GM19238 (cell line): ENCODE measurements around the gene TMEM170A.
"Not testable (repeated sequence)": the region's sequence is repeated elsewhere in the genome, so short reads cannot be mapped to it uniquely, and the experiment has no call there.

Experiments
- DNase-seq: peaks from one replicate; pipeline ENCODE4 v3.0.0; 2011; ENCODE audit warnings: low spot score; ENCODE audit not compliant: insufficient read length

TMEM170A gene

GRCh38 chr16:75481475-75481874 is 17.0 kb upstream of the TMEM170A start:
- no peak for DNase-seq

DNA sequence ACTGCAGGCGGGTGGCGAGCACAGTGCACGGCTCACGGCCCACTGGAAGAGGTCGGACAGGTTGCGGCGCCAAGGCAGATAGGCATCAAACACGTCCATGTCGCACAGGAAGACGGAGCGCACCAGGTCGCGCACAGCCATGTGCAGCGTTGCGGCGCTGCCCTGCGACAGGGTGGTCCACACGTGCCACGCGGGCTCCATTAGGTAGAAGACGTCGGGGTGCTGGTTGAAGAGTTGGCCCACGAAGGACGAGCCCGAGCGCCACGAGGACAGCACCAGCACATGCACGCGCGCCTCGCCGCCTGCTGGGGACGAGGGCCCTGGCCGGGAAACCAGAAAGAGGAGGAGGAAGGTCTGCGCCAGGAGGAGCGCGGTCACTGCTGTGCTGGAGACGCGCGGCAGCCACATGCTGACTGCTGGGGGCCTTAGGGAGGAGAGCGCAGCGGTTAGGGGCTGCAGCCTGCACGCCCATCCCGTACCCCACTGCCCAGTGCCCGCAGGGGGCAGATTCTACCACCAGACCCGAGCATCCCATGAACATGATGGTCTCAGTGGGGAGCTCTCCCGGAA is 15.0 kb upstream of the TMEM170A start:
- DNase-seq = no peak

DNA sequence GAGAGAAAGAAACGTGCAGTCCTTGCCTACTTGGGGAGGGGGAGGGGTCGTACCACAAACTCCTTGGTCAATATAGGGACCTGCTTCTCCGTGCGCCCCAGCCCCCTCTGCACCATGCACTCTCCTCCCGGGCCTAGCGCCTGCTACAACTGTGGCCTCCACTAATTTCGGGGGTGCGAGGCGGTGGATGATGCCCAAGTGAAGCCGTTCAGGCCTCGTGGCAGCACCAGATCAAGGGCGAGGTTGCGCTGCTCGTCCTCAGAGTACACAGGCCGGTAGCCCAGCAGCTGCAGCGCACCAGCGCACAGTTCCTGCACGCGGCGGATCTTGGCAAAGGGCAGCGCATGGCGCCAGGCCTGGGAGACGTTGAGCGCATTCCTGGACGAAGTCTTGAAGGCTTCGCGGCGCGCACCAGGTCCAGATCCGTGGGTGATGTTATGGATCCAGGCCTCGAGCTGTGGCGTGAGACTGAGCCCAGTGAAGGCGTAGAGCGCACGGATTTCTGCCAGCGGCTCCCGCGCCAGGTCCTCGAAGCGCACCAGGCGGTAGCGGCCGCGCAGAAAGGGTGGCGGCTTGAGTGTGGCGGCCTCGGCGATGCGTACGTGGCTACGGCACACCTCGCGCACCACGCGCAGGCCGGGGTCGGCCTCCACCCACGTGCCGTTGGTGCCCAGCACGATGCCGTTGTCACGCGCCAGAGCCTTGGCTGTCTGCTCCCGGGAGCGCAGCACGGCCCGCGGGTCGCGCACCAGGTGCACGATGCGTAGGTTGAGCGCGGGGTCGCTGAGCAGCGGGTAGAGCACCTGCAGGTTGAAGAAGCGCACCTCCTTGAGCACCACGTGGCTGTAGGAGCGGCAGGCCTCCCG is 14.2 kb upstream of the TMEM170A start:
- DNase-seq = no peak

DNA sequence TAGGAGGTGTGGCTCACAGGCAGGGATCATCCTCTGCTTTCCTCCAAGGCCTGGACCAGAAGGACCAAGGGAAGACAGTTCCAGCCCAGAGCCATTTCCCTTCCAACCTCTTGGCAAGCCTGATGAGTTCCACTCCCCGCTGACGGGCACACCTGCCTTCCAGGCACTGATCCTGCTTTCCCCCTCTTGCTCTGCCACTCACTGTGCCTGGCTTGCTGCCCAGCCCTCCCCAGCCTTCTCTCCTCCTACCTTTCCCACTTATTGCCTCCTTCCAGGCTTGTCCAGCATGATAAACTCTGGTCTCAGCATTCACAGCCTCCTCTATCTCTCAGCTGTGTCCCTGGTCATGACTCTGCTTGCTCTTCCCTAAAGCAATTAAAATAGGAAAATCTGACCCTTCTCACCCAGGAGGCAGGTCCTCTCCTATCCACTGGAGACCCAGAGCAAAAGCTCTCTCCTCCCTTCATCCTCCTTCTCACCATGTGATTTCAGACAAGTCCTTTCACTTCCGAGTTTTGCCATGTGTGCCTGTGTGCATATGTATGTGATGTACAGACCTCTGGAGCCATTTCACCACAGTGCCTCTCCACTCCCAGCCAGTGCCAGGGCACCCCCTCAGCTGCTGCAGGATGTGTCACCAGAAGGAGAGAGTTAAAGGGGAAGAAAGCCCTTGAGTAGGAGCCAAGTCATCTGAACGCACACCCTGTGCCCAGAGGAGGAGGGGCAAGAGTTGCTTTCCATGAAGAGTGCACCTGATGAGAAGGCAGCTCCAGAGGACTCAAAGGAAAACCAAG is 13.4 kb upstream of the TMEM170A start:
- no peak for DNase-seq

DNA sequence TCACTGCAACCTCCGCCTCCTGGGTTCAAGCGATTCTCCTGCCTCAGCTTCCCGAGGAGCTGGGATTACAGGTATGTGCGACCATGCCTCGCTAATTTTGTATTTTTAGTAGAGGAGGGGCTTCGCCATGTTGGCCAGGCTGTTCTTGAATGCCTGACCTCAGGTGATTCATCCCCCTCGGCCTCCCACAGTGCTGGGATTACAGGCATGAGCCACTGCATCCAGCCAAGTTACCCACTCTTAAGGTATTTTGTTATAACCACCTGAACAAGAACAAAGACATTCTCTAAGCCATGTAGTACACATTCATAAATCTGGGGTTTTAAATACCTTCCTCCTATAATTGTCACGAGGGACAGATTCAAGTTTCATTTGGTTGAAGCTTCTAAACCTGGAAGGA is 12.3 kb upstream of the TMEM170A start:
- no peak for DNase-seq

DNA sequence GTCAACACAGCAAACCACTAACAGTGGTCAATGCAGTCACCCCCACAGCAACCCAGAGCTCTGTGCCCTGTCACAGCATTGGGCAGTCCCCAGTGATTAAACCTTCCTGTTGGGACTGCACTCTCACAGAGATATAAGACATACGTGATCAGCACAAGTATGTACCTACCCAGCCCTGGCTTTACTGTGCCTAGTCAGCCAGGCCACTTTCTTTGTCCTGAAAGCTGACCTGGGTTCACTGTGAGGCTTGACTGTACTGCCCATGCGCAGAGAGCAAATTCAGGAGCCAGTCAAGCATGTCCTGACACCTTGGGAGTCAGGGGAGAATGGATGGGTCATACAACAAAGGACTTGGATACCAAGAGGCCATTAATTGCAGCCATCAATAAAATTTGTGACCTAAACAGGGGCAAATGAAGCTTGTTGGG is 10.9 kb upstream of the TMEM170A start:
- no peak for DNase-seq

- DNase-seq = no peak
These were observed 8.7 kb upstream of the TMEM170A start for GRCh38 chr16:75472908-75473877.

DNA sequence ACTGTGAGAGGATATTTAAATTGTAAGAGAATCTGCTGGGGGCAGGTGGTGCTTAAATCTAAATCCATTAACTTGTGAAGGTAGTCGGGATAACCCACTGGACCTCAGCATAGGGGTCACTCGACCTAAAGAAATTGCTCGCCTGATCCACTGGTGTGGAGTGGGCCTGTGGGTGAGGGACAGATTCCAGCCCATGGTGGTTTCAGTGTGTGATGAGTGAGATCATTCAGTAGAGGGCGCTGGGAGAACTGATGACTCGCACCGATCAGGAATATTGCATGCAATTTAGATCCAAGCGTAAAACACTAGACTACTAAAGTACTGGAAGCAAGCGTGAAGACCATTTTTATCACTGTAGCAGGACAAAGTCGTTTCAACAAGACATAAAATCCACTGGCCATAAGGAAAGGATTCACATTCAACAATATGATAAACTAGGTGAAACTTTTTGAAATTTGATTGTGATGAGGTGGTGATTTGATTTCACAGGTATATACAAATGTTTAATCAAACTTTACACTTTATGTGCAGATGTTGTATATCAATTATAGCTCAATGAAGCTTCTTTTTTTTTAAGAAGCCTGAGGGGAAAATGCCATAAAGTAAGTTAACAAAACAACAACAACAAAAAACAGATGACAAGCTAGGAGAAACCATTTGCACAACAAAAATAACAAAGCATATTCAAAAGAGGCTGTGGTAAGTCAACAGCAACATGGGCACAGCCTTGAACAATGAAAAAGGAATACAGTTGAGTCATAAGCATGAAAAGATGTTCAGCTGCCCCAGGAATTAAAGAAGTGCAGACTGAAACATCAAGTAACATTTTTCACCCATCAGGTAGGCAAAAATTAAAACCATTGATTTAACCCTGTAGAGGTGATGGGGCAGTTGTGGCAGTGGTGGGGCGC is 7.5 kb upstream of the TMEM170A start:
- DNase-seq = peak; percentile 63

GRCh38 chr16:75466760-75467159 is 2.3 kb upstream of the TMEM170A start:
- no peak for DNase-seq

- DNase-seq = not testable (repeated sequence)
These were observed 934 bp downstream of the TMEM170A start for GRCh38 chr16:75463389-75464121.

GRCh38 chr16:75462806-75463205 is 1.7 kb downstream of the TMEM170A start:
- DNase-seq = no peak

- DNase-seq = no peak
These were observed 2.9 kb downstream of the TMEM170A start for GRCh38 chr16:75461575-75461974.

- no peak for DNase-seq
These were observed 4.0 kb downstream of the TMEM170A start for GRCh38 chr16:75460446-75460845.

GRCh38 chr16:75459691-75460090 is 4.8 kb downstream of the TMEM170A start:
- no peak for DNase-seq

GRCh38 chr16:75458439-75458838 is 6.0 kb downstream of the TMEM170A start:
- DNase-seq = no peak

- no peak for DNase-seq
These were observed 6.5 kb downstream of the TMEM170A start for GRCh38 chr16:75458029-75458428.

- no peak for DNase-seq
These were observed 6.9 kb downstream of the TMEM170A start for GRCh38 chr16:75457485-75458021.

GRCh38 chr16:75456971-75457370 is 7.5 kb downstream of the TMEM170A start:
- no peak for DNase-seq

GRCh38 chr16:75456486-75456885 is 8.0 kb downstream of the TMEM170A start:
- DNase-seq = not testable (repeated sequence)
